Endothelial cell of umbilical vein (primary cell): Measurements from ENCODE around the gene NKD1. TPM values are rescaled to one million over a fixed set of nuclear protein-coding genes. Genes with fewer than 3 reads are reported as not detected.

Source experiments
- BruUV-seq: library from RNA; stranded (reverse); fragments of 400-500 nt; replicated peaks from 2 replicates; lab custom pipeline; 2021; lab: Mats Ljungman, UMichigan
- CTCF ChIA-PET: fragments of 300-600, 350-600 bp; sonication (Branson Sonifier 250); formaldehyde crosslinking; loops from one replicate; lab custom pipeline; 2021; ENCODE audit warnings: antibody characterized with exemption, inconsistent platforms; lab: Charles Lee
- POLR2A ChIA-PET: fragments of 300-600, 350-600 bp; sonication (Branson Sonifier 250); formaldehyde crosslinking; loops from one replicate; lab custom pipeline; 2021; ENCODE audit warnings: antibody characterized with exemption, inconsistent platforms; lab: Charles Lee
- DNase-seq: peaks from one replicate; pipeline ENCODE4 v3.0.0-alpha.2; 2011; ENCODE audit warnings: low read depth, low spot score
- FAIRE-seq: peaks from 2 replicates; lab custom pipeline; 2011; peaks lifted over from hg19 to GRCh38; lab: Jason Lieb, UNC
- H2AFZ ChIP-seq: 2 replicates; pipeline ENCODE4 v1.6.0; 2012; ENCODE audit warnings: low read depth, low read length, control low read depth, inconsistent platforms
- H3K27ac ChIP-seq: 2 replicates; pipeline ENCODE4 v1.5.1; 2011; ENCODE audit warnings: low read depth, mild to moderate bottlenecking, control low read depth, low read length, moderate library complexity; ENCODE audit not compliant: insufficient read depth
- H3K27me3 ChIP-seq, 2 experiments: 2 replicates each; pipeline versions ENCODE4 v1.6.0 to v1.6.1; 2011; ENCODE audit warnings: low read length in 2 of 2, mixed read lengths in 1 of 2; ENCODE audit not compliant: control insufficient read depth in 2 of 2, insufficient read depth in 2 of 2
- H3K36me3 ChIP-seq, 2 experiments: 2 replicates in 1 of 2; 3 replicates in 1 of 2; pipeline ENCODE4 v1.5.1; 2011; ENCODE audit warnings: low read length in 2 of 2, mild to moderate bottlenecking in 1 of 2, moderate library complexity in 1 of 2; ENCODE audit not compliant: control insufficient read depth in 2 of 2, insufficient read depth in 2 of 2; ENCODE audit errors: extremely low read depth in 1 of 2
- H3K4me1 ChIP-seq: 3 replicates; pipeline ENCODE4 v1.5.1; 2011; ENCODE audit warnings: mild to moderate bottlenecking, low read length; ENCODE audit not compliant: control insufficient read depth, insufficient read depth; ENCODE audit errors: extremely low read depth
- H3K4me2 ChIP-seq: 2 replicates; pipeline ENCODE4 v1.6.1; 2011; ENCODE audit warnings: low read length, control low read depth, mixed read lengths; ENCODE audit not compliant: insufficient read depth
- H3K4me3 ChIP-seq, 3 experiments: fragments of 200-600 bp in 1 of 3; sonication (generic), shearing (Covaris generic) in 1 of 3; replicated peaks in 1 of 3; 2 replicates each; pipeline ENCODE4 v1.5.1; 2011 to 2016; ENCODE audit warnings: control low read depth in 3 of 3, low read length in 3 of 3, mild to moderate bottlenecking in 2 of 3, inconsistent platforms in 1 of 3, low read depth in 1 of 3, moderate library complexity in 1 of 3; ENCODE audit not compliant: insufficient read depth in 1 of 3
- H3K79me2 ChIP-seq: 2 replicates; pipeline ENCODE4 v1.6.0; 2012; ENCODE audit warnings: low read length, inconsistent platforms; ENCODE audit not compliant: control insufficient read depth, insufficient read depth
- H3K9ac ChIP-seq: replicated peaks from 2 replicates; pipeline ENCODE3; 2011; ENCODE audit warnings: low read length, control low read depth; ENCODE audit not compliant: insufficient read depth; ENCODE audit errors: extremely low read depth
- H3K9me1 ChIP-seq: replicated peaks from 3 replicates; pipeline ENCODE4 v1.6.0; 2011; ENCODE audit warnings: mild to moderate bottlenecking, low read length; ENCODE audit not compliant: control insufficient read depth, insufficient read depth; ENCODE audit errors: extremely low read depth
- H3K9me3 ChIP-seq: replicated peaks from 2 replicates; pipeline ENCODE4 v1.5.1; 2012; ENCODE audit warnings: low read length, inconsistent platforms; ENCODE audit not compliant: control insufficient read depth, insufficient read depth
- H4K20me1 ChIP-seq: replicated peaks from 2 replicates; pipeline ENCODE3; 2011; ENCODE audit warnings: mild to moderate bottlenecking, low read length; ENCODE audit not compliant: control insufficient read depth, insufficient read depth; ENCODE audit errors: extremely low read depth
- EZH2 ChIP-seq: IDR thresholded peaks from 2 replicates; pipeline ENCODE4 v1.6.1; 2012; ENCODE audit warnings: borderline replicate concordance, low read depth, mild to moderate bottlenecking, moderate library complexity, low read length, inconsistent platforms; ENCODE audit not compliant: severe bottlenecking
- FOS ChIP-seq: IDR thresholded peaks from 2 replicates; pipeline ENCODE4 v1.6.1; 2011; ENCODE audit warnings: mild to moderate bottlenecking, low read length, moderate library complexity, borderline replicate concordance; ENCODE audit not compliant: insufficient read depth
- GATA2 ChIP-seq: IDR thresholded peaks from 2 replicates; pipeline ENCODE4 v1.7.0; 2011; ENCODE audit warnings: low read depth, mild to moderate bottlenecking, moderate library complexity, mixed read lengths, low read length; ENCODE audit not compliant: insufficient read length, insufficient read depth
- JUN ChIP-seq: IDR thresholded peaks from 2 replicates; pipeline ENCODE4 v1.6.1; 2011; ENCODE audit warnings: borderline replicate concordance, low read depth; ENCODE audit not compliant: insufficient read length, insufficient read depth
- MYC ChIP-seq: IDR thresholded peaks from one replicate; pipeline ENCODE4 v1.6.1; 2011; ENCODE audit warnings: mild to moderate bottlenecking, low read depth, low read length
- POLR2A ChIP-seq: IDR thresholded peaks from 2 replicates; pipeline ENCODE4 v1.6.1; 2012; ENCODE audit warnings: low read depth, mild to moderate bottlenecking, control low read depth, low read length
- POLR2AphosphoS5 ChIP-seq: IDR thresholded peaks from 2 replicates; pipeline ENCODE4 v1.6.1; 2012; ENCODE audit warnings: low read depth, mild to moderate bottlenecking, control low read depth, low read length, moderate library complexity; ENCODE audit not compliant: insufficient read depth
- dilution Hi-C: fragments of 300-500 bp; cut with MboI; formaldehyde crosslinking; loops from one replicate; pipeline ENCODE4 v1.15.0; 2019; ENCODE audit warnings: low sequenced_read_pairs; ENCODE audit not compliant: extremely low pct_ligation_motif_present
- intact Hi-C: fragments of 100-400 bp; cut with micrococcal nuclease; formaldehyde crosslinking; loops from one replicate; pipeline ENCODE4 v1.10.0; 2022
- polyA plus RNA-seq, 4 experiments: library from polyadenylated mRNA; depleted of rRNA in 3 of 4; stranded (reverse) in 3 of 4; unstranded in 1 of 4; fragments of >200 nt; gene quantifications; 2 replicates each; pipeline versions ENCODE4 v1.2.1 to v1.2.3, GENCODE V29; 2011 to 2012; ENCODE audit warnings: missing spikeins in 1 of 4
- total RNA-seq: library from RNA; stranded (reverse); gene quantifications from 2 replicates; pipeline ENCODE4 v1.2.3, GENCODE V29; 2021
- TF ChIP-seq, protein P1 (sequence below): IDR thresholded peaks from 2 replicates; pipeline ENCODE4 v1.6.1; 2011; ENCODE audit not compliant: insufficient read depth, insufficient read length
- TF ChIP-seq, protein P2 (sequence below), 2 donors: IDR thresholded peaks; 1 replicate in 1 of 2; 2 replicates in 1 of 2; pipeline ENCODE4 v1.5.1; 2011; ENCODE audit warnings: low read length in 2 of 2, mild to moderate bottlenecking in 2 of 2, moderate library complexity in 2 of 2, control low read depth in 1 of 2, inconsistent platforms in 1 of 2, low read depth in 1 of 2; ENCODE audit not compliant: insufficient read depth in 1 of 2; ENCODE audit errors: extremely low read depth in 1 of 2

Gene NKD1
- total and polyA plus RNA-seq, 2 donors (not counting 3 experiments of a cell fraction or from before 2014, with no cell fraction given), result not detected

- FAIRE-seq (no peak), DNase-seq (no peak)
- Histone ChIP-seq H2AFZ (no peak overlapping the region), H3K9me1 (no peaks in the 10 kb centered on the region), H3K4me1 (no peaks in the 10 kb centered on the region), H3K79me2 (no peaks in the 10 kb centered on the region), H3K9ac (no peak overlapping the region), H3K27ac (no peak overlapping the region), H3K36me3 (no peaks in the 10 kb centered on the region), H3K4me2 (no peak overlapping the region), H4K20me1 (no peaks in the 10 kb centered on the region), H3K27me3 (no peaks in the 10 kb centered on the region), H3K4me3 (no peak overlapping the region), H3K9me3 (no peaks in the 10 kb centered on the region)
- ChIA-PET CTCF (no interaction called here), POLR2A (no interaction called here)
- dilution Hi-C loops (no loop called here), intact Hi-C loops (no loop called here)
- TF ChIP-seq, protein P1, sequence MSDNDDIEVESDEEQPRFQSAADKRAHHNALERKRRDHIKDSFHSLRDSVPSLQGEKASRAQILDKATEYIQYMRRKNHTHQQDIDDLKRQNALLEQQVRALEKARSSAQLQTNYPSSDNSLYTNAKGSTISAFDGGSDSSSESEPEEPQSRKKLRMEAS, result no peak
- TF ChIP-seq, protein P2, sequence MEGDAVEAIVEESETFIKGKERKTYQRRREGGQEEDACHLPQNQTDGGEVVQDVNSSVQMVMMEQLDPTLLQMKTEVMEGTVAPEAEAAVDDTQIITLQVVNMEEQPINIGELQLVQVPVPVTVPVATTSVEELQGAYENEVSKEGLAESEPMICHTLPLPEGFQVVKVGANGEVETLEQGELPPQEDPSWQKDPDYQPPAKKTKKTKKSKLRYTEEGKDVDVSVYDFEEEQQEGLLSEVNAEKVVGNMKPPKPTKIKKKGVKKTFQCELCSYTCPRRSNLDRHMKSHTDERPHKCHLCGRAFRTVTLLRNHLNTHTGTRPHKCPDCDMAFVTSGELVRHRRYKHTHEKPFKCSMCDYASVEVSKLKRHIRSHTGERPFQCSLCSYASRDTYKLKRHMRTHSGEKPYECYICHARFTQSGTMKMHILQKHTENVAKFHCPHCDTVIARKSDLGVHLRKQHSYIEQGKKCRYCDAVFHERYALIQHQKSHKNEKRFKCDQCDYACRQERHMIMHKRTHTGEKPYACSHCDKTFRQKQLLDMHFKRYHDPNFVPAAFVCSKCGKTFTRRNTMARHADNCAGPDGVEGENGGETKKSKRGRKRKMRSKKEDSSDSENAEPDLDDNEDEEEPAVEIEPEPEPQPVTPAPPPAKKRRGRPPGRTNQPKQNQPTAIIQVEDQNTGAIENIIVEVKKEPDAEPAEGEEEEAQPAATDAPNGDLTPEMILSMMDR (IDR thresholded peaks at IDR 0.05; ENCODE audit: extremely low read depth in 1 of 2, insufficient read depth in 1 of 2, low read depth in 1 of 2, low read length in 2 of 2), result no peak
- TF ChIP-seq JUN (no peak), GATA2 (no peak), FOS (no peak), POLR2A (no peak), MYC (no peak), EZH2 (no peak), POLR2AphosphoS5 (no peak)
- BruUV-seq, result no TSS peak
Measured at GRCh38 chr16:50534958-50535357, 13.2 kb upstream of the NKD1 start.
